Loucy (cell line): Measurements from ENCODE around the gene MUCL3.
A peak's percentile ranks its signal among the peaks of the same experiment; 100 is the strongest.

ENCODE experiments used
- H2AFZ ChIP-seq: fragments of 200-600 bp; sonication (generic); 2 replicates; pipeline ENCODE4 v1.6.0; 2016; ENCODE audit warnings: antibody characterized with exemption, mild to moderate bottlenecking, low read length, moderate library complexity
- H3F3A ChIP-seq: fragments of 200-600 bp; 2 replicates; pipeline ENCODE4 v1.6.0; 2016; ENCODE audit warnings: antibody characterized with exemption, low read depth, mild to moderate bottlenecking
- H3K27me3 ChIP-seq: fragments of 200-600 bp; sonication (generic); 2 replicates; pipeline ENCODE4 v1.6.1; 2014; ENCODE audit warnings: low read length, mild to moderate bottlenecking; ENCODE audit not compliant: insufficient read depth, poor library complexity, severe bottlenecking
- H3K36me3 ChIP-seq: fragments of 200-600 bp; sonication (generic); 2 replicates; pipeline ENCODE4 v1.6.1; 2016; ENCODE audit warnings: low read length; ENCODE audit not compliant: insufficient read depth
- H3K4me1 ChIP-seq: fragments of 200-600 bp; sonication (generic); 2 replicates; pipeline ENCODE4 v1.5.1; 2014; ENCODE audit warnings: low read length, mild to moderate bottlenecking; ENCODE audit not compliant: insufficient read depth, poor library complexity, severe bottlenecking
- H3K4me2 ChIP-seq: fragments of 200-600 bp; sonication (generic); 2 replicates; pipeline ENCODE4 v1.6.0; 2014; ENCODE audit warnings: antibody characterized with exemption, low read length, low read depth, mild to moderate bottlenecking; ENCODE audit not compliant: poor library complexity, severe bottlenecking
- H3K4me3 ChIP-seq: fragments of 200-600 bp; sonication (generic); 2 replicates; pipeline ENCODE4 v1.5.1; 2014; ENCODE audit warnings: low read length, mild to moderate bottlenecking, mixed read lengths; ENCODE audit not compliant: poor library complexity, severe bottlenecking
- H3K79me2 ChIP-seq: fragments of 200-600 bp; sonication (generic); 2 replicates; pipeline ENCODE4 v1.6.1; 2014; ENCODE audit warnings: low read length; ENCODE audit not compliant: insufficient read depth
- H3K9ac ChIP-seq: fragments of 200-600 bp; sonication (generic); 2 replicates; pipeline ENCODE4 v1.6.0; 2014; ENCODE audit warnings: mild to moderate bottlenecking, low read depth, low read length, moderate library complexity; ENCODE audit not compliant: poor library complexity, severe bottlenecking
- H3K9me2 ChIP-seq: fragments of 200-600 bp; sonication (generic); replicated peaks from 2 replicates; pipeline ENCODE4 v1.6.1; 2016; ENCODE audit warnings: low read depth, low read length, mixed read lengths
- H3K9me3 ChIP-seq: fragments of 200-600 bp; sonication (generic); 2 replicates; pipeline ENCODE4 v1.6.1; 2014; ENCODE audit warnings: mild to moderate bottlenecking, antibody characterized with exemption, low read length, low read depth; ENCODE audit not compliant: insufficient read depth
- H4K20me1 ChIP-seq: fragments of 200-600 bp; sonication (generic); 2 replicates; pipeline ENCODE4 v1.6.0; 2014; ENCODE audit warnings: antibody characterized with exemption, low read length, mild to moderate bottlenecking; ENCODE audit not compliant: insufficient read depth, poor library complexity, severe bottlenecking
- EZH2phosphoT487 ChIP-seq: fragments of 200-600 bp; IDR thresholded peaks from 2 replicates; pipeline ENCODE4 v1.6.1; 2018; ENCODE audit warnings: antibody characterized with exemption, mild to moderate bottlenecking, moderate library complexity, borderline replicate concordance
- TF ChIP-seq, protein P1 (sequence below): fragments of 200-600 bp; sonication (generic); conservative IDR thresholded peaks from 2 replicates; pipeline ENCODE4 v1.5.1; 2014; ENCODE audit warnings: mild to moderate bottlenecking, antibody characterized with exemption, low read length

The MUCL3 gene

DNA sequence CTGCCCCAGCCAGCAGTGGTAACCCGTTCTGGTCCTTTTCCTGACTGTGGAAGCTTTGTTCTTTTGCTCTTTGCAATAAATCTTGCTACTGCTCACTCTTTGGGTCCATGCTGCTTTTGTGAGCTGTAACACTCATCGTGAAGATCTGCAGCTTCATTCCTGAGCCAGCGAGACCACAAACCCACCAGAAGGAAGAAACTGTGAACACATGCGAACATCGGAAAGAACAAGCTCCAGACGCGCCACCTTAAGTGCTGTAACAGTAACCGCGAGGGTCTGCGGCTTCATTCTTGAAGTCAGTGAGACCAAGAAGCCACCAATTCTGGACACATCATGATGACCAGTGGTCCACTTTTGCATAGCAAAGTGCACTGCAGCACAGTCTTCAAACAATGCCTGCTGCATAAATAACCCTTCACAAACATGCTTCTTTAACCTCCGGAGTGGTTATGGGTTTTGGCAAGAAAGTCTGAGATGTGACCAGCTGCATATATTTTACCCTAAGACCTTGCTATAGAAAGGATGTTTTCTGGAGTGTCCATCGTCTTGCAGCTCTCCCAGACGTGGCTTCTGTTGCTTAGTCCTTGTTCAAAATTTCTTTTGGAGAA, 60.6 kb downstream of the MUCL3 start:
- H3K79me2 ChIP-seq, result no peaks in the 10 kb centered on the region
- H3K4me3 ChIP-seq, result peak overlapping the region; percentile 56
- H2AFZ ChIP-seq, result peak overlapping the region; percentile 31; the same call in 1 of the 2 replicates
- no peaks in the 10 kb centered on the region for H3K9me2 ChIP-seq
- H3K4me2 ChIP-seq, result peak overlapping the region; percentile 77
- TF ChIP-seq EZH2phosphoT487, result no peak
- TF ChIP-seq, protein P1, sequence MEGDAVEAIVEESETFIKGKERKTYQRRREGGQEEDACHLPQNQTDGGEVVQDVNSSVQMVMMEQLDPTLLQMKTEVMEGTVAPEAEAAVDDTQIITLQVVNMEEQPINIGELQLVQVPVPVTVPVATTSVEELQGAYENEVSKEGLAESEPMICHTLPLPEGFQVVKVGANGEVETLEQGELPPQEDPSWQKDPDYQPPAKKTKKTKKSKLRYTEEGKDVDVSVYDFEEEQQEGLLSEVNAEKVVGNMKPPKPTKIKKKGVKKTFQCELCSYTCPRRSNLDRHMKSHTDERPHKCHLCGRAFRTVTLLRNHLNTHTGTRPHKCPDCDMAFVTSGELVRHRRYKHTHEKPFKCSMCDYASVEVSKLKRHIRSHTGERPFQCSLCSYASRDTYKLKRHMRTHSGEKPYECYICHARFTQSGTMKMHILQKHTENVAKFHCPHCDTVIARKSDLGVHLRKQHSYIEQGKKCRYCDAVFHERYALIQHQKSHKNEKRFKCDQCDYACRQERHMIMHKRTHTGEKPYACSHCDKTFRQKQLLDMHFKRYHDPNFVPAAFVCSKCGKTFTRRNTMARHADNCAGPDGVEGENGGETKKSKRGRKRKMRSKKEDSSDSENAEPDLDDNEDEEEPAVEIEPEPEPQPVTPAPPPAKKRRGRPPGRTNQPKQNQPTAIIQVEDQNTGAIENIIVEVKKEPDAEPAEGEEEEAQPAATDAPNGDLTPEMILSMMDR, result no peak
- no peaks in the 10 kb centered on the region for H3F3A ChIP-seq
- H3K9ac ChIP-seq, result peak overlapping the region; percentile 16
- no peaks in the 10 kb centered on the region for H3K36me3 ChIP-seq
- no peaks in the 10 kb centered on the region for H3K9me3 ChIP-seq
- H3K27me3 ChIP-seq, result peaks cover 6% of the 10 kb centered on the region
- no peaks in the 10 kb centered on the region for H4K20me1 ChIP-seq
- peaks cover 13% of the 10 kb centered on the region for H3K4me1 ChIP-seq

DNA sequence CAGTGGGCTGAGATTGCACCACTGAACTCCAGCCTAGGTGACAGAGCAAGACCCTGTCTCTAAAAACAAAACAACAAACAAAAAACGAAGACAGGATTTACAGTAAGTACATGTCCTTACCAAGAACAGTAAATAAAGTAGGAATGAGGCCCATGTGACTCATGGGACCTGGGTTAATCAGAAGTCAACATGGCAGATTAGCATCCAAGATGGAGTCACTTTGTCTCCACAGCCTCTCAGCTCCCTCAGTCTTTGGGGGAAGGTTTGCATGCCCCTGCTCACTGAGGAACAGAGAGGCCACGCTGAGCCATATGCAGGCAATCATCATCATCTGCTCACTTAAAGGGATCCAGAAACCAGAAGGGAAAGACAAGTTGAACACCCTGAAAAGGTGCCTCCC, 61.7 kb downstream of the MUCL3 start:
- H4K20me1 ChIP-seq, result no peaks in the 10 kb centered on the region
- peak overlapping the region; percentile 56 for H3K4me3 ChIP-seq
- TF ChIP-seq, protein P1, result no peak
- no peak for TF ChIP-seq EZH2phosphoT487
- no peaks in the 10 kb centered on the region for H3K9me3 ChIP-seq
- no peak overlapping the region for H2AFZ ChIP-seq
- no peaks in the 10 kb centered on the region for H3K9me2 ChIP-seq
- H3K4me2 ChIP-seq, result peak overlapping the region; percentile 77
- peaks cover 13% of the 10 kb centered on the region for H3K4me1 ChIP-seq
- H3F3A ChIP-seq, result no peaks in the 10 kb centered on the region
- no peak overlapping the region for H3K9ac ChIP-seq
- H3K79me2 ChIP-seq, result no peaks in the 10 kb centered on the region
- peaks cover 16% of the 10 kb centered on the region for H3K27me3 ChIP-seq
- no peaks in the 10 kb centered on the region for H3K36me3 ChIP-seq
